Measurements from ENCODE around the gene CAMKK2. TPM values are rescaled to one million over a fixed set of nuclear protein-coding genes. Genes with fewer than 3 reads are reported as not detected.
A peak's percentile ranks its signal among the peaks of the same experiment; 100 is the strongest.

The CAMKK2 gene
- total and polyA plus RNA-seq, 9 of the 15 experiments (the other 6 are each of a cell fraction or from before 2014, with no cell fraction given): 4.3 to 32.0 (median 18.2) TPM

DNA sequence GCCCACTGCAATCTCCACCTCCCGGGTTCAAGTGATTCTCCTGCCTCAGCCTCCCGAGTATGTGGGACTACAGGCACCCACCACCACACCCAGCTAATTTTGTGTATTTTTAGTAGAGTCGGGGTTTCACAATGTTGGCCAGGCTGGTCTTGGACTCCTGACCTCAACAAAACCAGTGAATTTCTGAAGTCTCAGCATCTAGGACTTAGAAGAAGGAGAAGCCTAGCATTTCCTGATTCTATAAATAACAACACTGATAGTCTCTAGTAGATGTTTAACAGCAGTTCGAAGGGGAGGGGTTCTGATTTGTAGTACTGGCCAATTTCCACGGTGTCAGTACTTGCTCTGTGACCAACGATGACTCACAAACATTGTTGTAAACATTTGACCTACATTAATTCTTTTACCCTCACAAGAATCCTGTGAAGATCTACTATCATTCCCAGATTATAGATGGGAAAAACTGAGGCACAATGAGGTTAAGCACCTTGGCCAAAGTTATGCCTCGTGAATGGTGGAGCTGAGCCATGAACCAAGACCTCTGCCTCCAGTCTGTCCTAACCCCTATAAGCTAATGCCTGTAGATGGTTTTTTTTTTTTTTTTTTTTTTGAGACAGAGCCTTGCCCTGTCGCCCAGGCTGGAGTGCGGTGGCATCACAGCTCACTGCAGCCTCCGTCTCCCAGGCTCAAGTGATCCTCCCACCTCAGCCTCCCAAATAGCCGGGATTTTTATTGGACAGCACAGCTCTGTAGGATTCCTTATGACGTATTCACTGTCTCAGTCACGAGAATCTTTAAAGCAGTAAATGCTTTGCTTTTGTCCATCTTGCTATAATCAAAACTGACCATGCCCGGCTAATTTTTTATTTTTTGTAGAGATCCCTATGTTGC, 81.4 kb downstream of the CAMKK2 start:
- no peak for ATAC-seq
- CTCF ChIA-PET (ENCODE audit: low intra/inter-chr PET ratio): no interaction called here
- no peak overlapping the region for H3K4me2 ChIP-seq (ENCODE audit: insufficient read depth, low read length)
- no peak overlapping the region for H3K9ac ChIP-seq (ENCODE audit: insufficient read depth in 1 of 2, low read depth in 2 of 2, low read length in 2 of 2)
- WGBS (ENCODE audit: insufficient coverage, low coverage, missing lambda C conversion rate): 59% methylated on average over 14 of the region's 14 CpGs
- FAIRE-seq: no peak
- H3K27ac ChIP-seq (ENCODE audit: extremely low read depth, low read depth, low read length): no peak overlapping the region
- no peak overlapping the region for H3K4me3 ChIP-seq
- H3K9me3 ChIP-seq (replicated peaks; ENCODE audit: control insufficient read depth, insufficient read depth, low read depth, low read length): no peaks in the 10 kb centered on the region
- peaks cover 11 to 13% of the 10 kb centered on the region in 2 experiments; a peak in 4 of 5 replicates for H3K4me1 ChIP-seq (replicated peaks in 1 of 2; ENCODE audit: control insufficient read depth in 2 of 2, insufficient read depth in 2 of 2, low read length in 2 of 2)
- H3K27me3 ChIP-seq (ENCODE audit: control insufficient read depth in 2 of 2, insufficient read depth in 2 of 2, low read length in 2 of 2): no peaks in the 10 kb centered on the region
- in situ Hi-C loops (cut with MboI): no loop called here
- peaks cover 6% of the 10 kb centered on the region for H3K9me1 ChIP-seq (ENCODE audit: control insufficient read depth, insufficient read depth, low read length)
- no TSS peak for BruUV-seq (replicated peaks)
- DNase-seq (ENCODE audit: extremely low read depth in 1 of 4, low spot score in 3 of 4): peak in 3 of 4 experiments; percentile 14 to 33 (median 20)
- POLR2A ChIA-PET: interaction anchor here (0.6 to 1.6 kb wide), 4 partner anchors 9 to 342 kb away, joined by 3 to 5 read pairs (median 4); no protein-coding TSS in a partner anchor
- H4K20me1 ChIP-seq (replicated peaks; ENCODE audit: control insufficient read depth, insufficient read depth, low read length): no peaks in the 10 kb centered on the region
- intact Hi-C loops (cut with micrococcal nuclease): loop anchor here (5.0 to 10.0 kb wide), 2 partner anchors 153 to 210 kb away; no protein-coding TSS in a partner anchor
- peaks cover 12% of the 10 kb centered on the region; the same call in 2 of the 3 replicates for H3K79me2 ChIP-seq (ENCODE audit: control insufficient read depth, insufficient read depth, low read length)
- no peak overlapping the region for H2AFZ ChIP-seq (ENCODE audit: low read depth, low read length)
- peaks cover 10% of the 10 kb centered on the region; the same call in 1 of the 3 replicates for H3K36me3 ChIP-seq (ENCODE audit: control insufficient read depth, insufficient read depth, low read length)
- TF ChIP-seq SOX6 (IDR thresholded peaks at IDR 0.05) (0 out of 2 replicates have a peak, but pooled peaks have one; percentile 23), JUN (IDR thresholded peaks at IDR 0.05; ENCODE audit: borderline replicate concordance, low read depth, low read length) (peak; percentile 37; the same call in 1 of the 2 replicates), JUN (CRISPR knock-in tag; IDR thresholded peaks at IDR 0.05; ENCODE audit: borderline replicate concordance) (no peak), GABPB1 (CRISPR knock-in tag; IDR thresholded peaks at IDR 0.05) (0 out of 2 replicates have a peak, but pooled peaks have one; percentile 25), ZKSCAN8 (CRISPR knock-in tag; IDR thresholded peaks at IDR 0.05) (no peak), DPF2 (IDR thresholded peaks at IDR 0.05) (0 out of 2 replicates have a peak, but pooled peaks have one; percentile 9), CXXC5 (CRISPR knock-in tag; IDR thresholded peaks at IDR 0.05) (no peak), FOSL1 (tag; conservative IDR thresholded peaks at IDR 0.05) (peak; percentile 93), KHSRP (IDR thresholded peaks at IDR 0.05) (no peak), NCOA1 (IDR thresholded peaks at IDR 0.05; ENCODE audit: low read depth) (no peak), EWSR1 (IDR thresholded peaks at IDR 0.05; ENCODE audit: borderline replicate concordance, low read depth, partially characterized antibody) (no peak), ARID1B (IDR thresholded peaks at IDR 0.05) (peak; percentile 13; the same call in 1 of the 2 replicates), CAMTA2 (CRISPR knock-in tag; conservative IDR thresholded peaks at IDR 0.05) (no peak)
- TF ChIP-seq, protein P1, sequence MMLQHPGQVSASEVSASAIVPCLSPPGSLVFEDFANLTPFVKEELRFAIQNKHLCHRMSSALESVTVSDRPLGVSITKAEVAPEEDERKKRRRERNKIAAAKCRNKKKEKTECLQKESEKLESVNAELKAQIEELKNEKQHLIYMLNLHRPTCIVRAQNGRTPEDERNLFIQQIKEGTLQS (IDR thresholded peaks at IDR 0.05): peak; percentile 70
- TF ChIP-seq, protein P1 (CRISPR knock-in tag; conservative IDR thresholded peaks at IDR 0.05): no peak
- TF ChIP-seq, protein P2, sequence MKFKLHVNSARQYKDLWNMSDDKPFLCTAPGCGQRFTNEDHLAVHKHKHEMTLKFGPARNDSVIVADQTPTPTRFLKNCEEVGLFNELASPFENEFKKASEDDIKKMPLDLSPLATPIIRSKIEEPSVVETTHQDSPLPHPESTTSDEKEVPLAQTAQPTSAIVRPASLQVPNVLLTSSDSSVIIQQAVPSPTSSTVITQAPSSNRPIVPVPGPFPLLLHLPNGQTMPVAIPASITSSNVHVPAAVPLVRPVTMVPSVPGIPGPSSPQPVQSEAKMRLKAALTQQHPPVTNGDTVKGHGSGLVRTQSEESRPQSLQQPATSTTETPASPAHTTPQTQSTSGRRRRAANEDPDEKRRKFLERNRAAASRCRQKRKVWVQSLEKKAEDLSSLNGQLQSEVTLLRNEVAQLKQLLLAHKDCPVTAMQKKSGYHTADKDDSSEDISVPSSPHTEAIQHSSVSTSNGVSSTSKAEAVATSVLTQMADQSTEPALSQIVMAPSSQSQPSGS (CRISPR knock-in tag; IDR thresholded peaks at IDR 0.05): no peak
- TF ChIP-seq, protein P3, sequence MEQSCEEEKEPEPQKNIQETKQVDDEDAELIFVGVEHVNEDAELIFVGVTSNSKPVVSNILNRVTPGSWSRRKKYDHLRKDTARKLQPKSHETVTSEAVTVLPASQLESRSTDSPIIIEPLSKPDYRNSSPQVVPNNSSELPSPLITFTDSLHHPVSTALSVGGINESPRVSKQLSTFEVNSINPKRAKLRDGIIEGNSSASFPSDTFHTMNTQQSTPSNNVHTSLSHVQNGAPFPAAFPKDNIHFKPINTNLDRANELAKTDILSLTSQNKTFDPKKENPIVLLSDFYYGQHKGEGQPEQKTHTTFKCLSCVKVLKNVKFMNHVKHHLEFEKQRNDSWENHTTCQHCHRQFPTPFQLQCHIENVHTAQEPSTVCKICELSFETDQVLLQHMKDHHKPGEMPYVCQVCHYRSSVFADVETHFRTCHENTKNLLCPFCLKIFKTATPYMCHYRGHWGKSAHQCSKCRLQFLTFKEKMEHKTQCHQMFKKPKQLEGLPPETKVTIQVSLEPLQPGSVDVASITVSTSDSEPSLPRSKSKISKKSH (CRISPR knock-in tag; IDR thresholded peaks at IDR 0.05): no peak

Measured in K562 (cell line).